OCI-LY3 (cell line): ENCODE results near the gene C3orf20.
A peak's percentile ranks its signal among the peaks of the same experiment; 100 is the strongest.

ENCODE experiments used
- H2AFZ ChIP-seq: fragments of 200-600, 300-600 bp; shearing (Covaris generic); 2 replicates; pipeline ENCODE4 v1.6.0; 2014; ENCODE audit warnings: antibody characterized with exemption, low read depth, low read length
- H3K27ac ChIP-seq: fragments of 200-600, 300-600 bp; sonication (generic); 2 replicates; pipeline ENCODE4 v1.5.1; 2014; ENCODE audit warnings: mild to moderate bottlenecking, low read length, moderate library complexity, mixed read lengths
- H3K27me3 ChIP-seq: fragments of 200-600, 300-600 bp; sonication (generic); 2 replicates; pipeline ENCODE4 v1.6.1; 2014; ENCODE audit warnings: low read depth, low read length, mixed read lengths
- H3K36me3 ChIP-seq: fragments of 200-600, 300-600 bp; sonication (generic); replicated peaks from 2 replicates; pipeline ENCODE3; 2014; ENCODE audit warnings: low read depth, low read length, mixed read lengths
- H3K4me1 ChIP-seq: fragments of 300-600, 200-600 bp; sonication (generic); 2 replicates; pipeline ENCODE4 v1.6.1; 2014; ENCODE audit warnings: low read length, mixed read lengths
- H3K4me2 ChIP-seq: fragments of 200-600, 300-600 bp; sonication (generic); 2 replicates; pipeline ENCODE4 v1.6.1; 2014; ENCODE audit warnings: low read length, mixed read lengths
- H3K4me3 ChIP-seq: fragments of 300-600, 200-600 bp; sonication (generic); 2 replicates; pipeline ENCODE4 v1.5.1; 2014; ENCODE audit warnings: antibody characterized with exemption, mild to moderate bottlenecking, low read length, moderate library complexity
- H3K79me2 ChIP-seq: fragments of 300-600, 200-600 bp; shearing (Covaris generic); 2 replicates; pipeline ENCODE4 v1.6.1; 2014; ENCODE audit warnings: mild to moderate bottlenecking, low read length, mixed read lengths
- H3K9ac ChIP-seq: fragments of 300-600, 200-600 bp; shearing (Covaris generic); 2 replicates; pipeline ENCODE4 v1.6.0; 2014; ENCODE audit warnings: mild to moderate bottlenecking, low read length, moderate library complexity
- H3K9me3 ChIP-seq: fragments of 200-600, 300-600 bp; shearing (Covaris generic); 2 replicates; pipeline ENCODE4 v1.6.1; 2014; ENCODE audit warnings: low read length, mixed read lengths; ENCODE audit not compliant: insufficient read depth
- H4K20me1 ChIP-seq: fragments of 200-600, 300-600 bp; sonication (generic); 2 replicates; pipeline ENCODE4 v1.6.1; 2016; ENCODE audit warnings: low read length, mixed read lengths; ENCODE audit not compliant: insufficient read depth
- CTCF ChIP-seq: fragments of 200-600, 300-600 bp; sonication (generic); IDR thresholded peaks from 2 replicates; pipeline ENCODE4 v1.5.1; 2014; ENCODE audit warnings: antibody characterized with exemption, low read length, low read depth
- EZH2phosphoT487 ChIP-seq: fragments of 200-600 bp; shearing (Covaris generic); IDR thresholded peaks from 2 replicates; pipeline ENCODE4 v1.6.1; 2018; ENCODE audit warnings: antibody characterized with exemption, mixed run types, low read depth

Gene C3orf20

DNA sequence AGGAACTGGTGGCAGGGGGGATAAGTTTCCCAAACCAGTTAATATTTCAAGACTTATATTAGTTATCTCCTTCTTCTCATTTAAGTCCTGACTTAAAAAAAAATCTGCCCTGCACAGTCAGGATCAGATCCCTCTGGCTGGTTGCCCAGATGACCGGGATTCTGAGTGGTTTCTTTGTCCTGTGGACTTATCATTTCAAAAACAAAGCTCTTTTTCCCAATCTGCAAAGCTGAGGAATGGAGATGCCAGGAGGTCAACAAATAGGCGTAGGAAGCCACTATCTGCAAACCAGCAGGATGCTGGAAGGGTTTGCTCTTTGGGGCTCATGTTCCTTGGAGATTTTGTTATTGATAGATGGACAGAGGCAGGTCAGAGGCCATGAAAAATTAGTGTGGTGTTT is 5.8 kb downstream of the C3orf20 start:
- peaks cover 16% of the 10 kb centered on the region for H3K4me1 ChIP-seq
- H3K27me3 ChIP-seq, result no peaks in the 10 kb centered on the region

GRCh38 chr3:14684447-14684846 is 9.5 kb downstream of the C3orf20 start:
- peaks cover 7% of the 10 kb centered on the region for H3K36me3 ChIP-seq
- H3K4me2 ChIP-seq, result no peak overlapping the region
- H4K20me1 ChIP-seq, result no peaks in the 10 kb centered on the region
- H3K4me3 ChIP-seq, result no peak overlapping the region
- no peak overlapping the region for H2AFZ ChIP-seq
- no peak for TF ChIP-seq EZH2phosphoT487
- TF ChIP-seq CTCF, result no peak
- peaks cover 33% of the 10 kb centered on the region for H3K4me1 ChIP-seq
- H3K27me3 ChIP-seq, result no peaks in the 10 kb centered on the region
- H3K27ac ChIP-seq, result no peak overlapping the region
- H3K9ac ChIP-seq, result no peak overlapping the region
- peaks cover 4% of the 10 kb centered on the region; the same call in 1 of the 2 replicates for H3K9me3 ChIP-seq
- no peaks in the 10 kb centered on the region for H3K79me2 ChIP-seq

More for the DNA sequence above, 5.8 kb downstream of the C3orf20 start:
- peaks cover 4% of the 10 kb centered on the region; the same call in 1 of the 2 replicates for H3K9me3 ChIP-seq
- H3K27ac ChIP-seq, result no peak overlapping the region
- peaks cover 7% of the 10 kb centered on the region for H3K36me3 ChIP-seq
- H3K4me2 ChIP-seq, result no peak overlapping the region
- no peaks in the 10 kb centered on the region for H4K20me1 ChIP-seq
- H3K4me3 ChIP-seq, result no peak overlapping the region
- TF ChIP-seq EZH2phosphoT487 (no peak), CTCF (no peak)
- H3K9ac ChIP-seq, result no peak overlapping the region
- no peaks in the 10 kb centered on the region for H3K79me2 ChIP-seq
- no peak overlapping the region for H2AFZ ChIP-seq

- no peaks in the 10 kb centered on the region for H3K27me3 ChIP-seq
- no peak overlapping the region for H3K4me3 ChIP-seq
- H3K79me2 ChIP-seq, result no peaks in the 10 kb centered on the region
- H3K27ac ChIP-seq, result no peak overlapping the region
- TF ChIP-seq CTCF (no peak), EZH2phosphoT487 (no peak)
- H3K36me3 ChIP-seq, result no peaks in the 10 kb centered on the region
- peaks cover under 1% of the 10 kb centered on the region; the same call in 1 of the 2 replicates for H3K9me3 ChIP-seq
- no peak overlapping the region for H3K9ac ChIP-seq
- H4K20me1 ChIP-seq, result no peaks in the 10 kb centered on the region
- no peak overlapping the region for H3K4me2 ChIP-seq
- no peak overlapping the region for H2AFZ ChIP-seq
- H3K4me1 ChIP-seq, result peaks cover 40% of the 10 kb centered on the region
Observed at GRCh38 chr3:14685179-14685578, 10.2 kb downstream of the C3orf20 start.

- Histone ChIP-seq H3K27me3 (no peaks in the 10 kb centered on the region), H3K27ac (no peak overlapping the region), H3K4me1 (peaks cover 60% of the 10 kb centered on the region), H4K20me1 (no peaks in the 10 kb centered on the region), H2AFZ (no peak overlapping the region), H3K9ac (no peak overlapping the region), H3K9me3 (no peaks in the 10 kb centered on the region; the same call in 1 of the 2 replicates), H3K4me3 (no peak overlapping the region), H3K4me2 (peak overlapping the region; percentile 19), H3K79me2 (no peaks in the 10 kb centered on the region), H3K36me3 (no peaks in the 10 kb centered on the region)
- TF ChIP-seq EZH2phosphoT487 (no peak), CTCF (no peak)
Observed at GRCh38 chr3:14687360-14687759, 12.4 kb downstream of the C3orf20 start.
